Measurements from ENCODE around the gene WDR45.

WDR45 gene

GRCh38 chrX:49041744-49042580, 37.7 kb downstream of the WDR45 start:
- ATAC-seq, result peak; percentile 2; the same call in 2 of the 3 replicates
- TF ChIP-seq TCF4 (CRISPR knock-in tag; IDR thresholded peaks at IDR 0.05; ENCODE audit: borderline replicate concordance) (no peak), ZNF565 (CRISPR knock-in tag; conservative IDR thresholded peaks at IDR 0.05; ENCODE audit: low read depth) (no peak), GLIS3 (CRISPR knock-in tag; IDR thresholded peaks at IDR 0.05) (no peak), SNAI2 (CRISPR knock-in tag; IDR thresholded peaks at IDR 0.05) (no peak)
- TF ChIP-seq, protein P1, sequence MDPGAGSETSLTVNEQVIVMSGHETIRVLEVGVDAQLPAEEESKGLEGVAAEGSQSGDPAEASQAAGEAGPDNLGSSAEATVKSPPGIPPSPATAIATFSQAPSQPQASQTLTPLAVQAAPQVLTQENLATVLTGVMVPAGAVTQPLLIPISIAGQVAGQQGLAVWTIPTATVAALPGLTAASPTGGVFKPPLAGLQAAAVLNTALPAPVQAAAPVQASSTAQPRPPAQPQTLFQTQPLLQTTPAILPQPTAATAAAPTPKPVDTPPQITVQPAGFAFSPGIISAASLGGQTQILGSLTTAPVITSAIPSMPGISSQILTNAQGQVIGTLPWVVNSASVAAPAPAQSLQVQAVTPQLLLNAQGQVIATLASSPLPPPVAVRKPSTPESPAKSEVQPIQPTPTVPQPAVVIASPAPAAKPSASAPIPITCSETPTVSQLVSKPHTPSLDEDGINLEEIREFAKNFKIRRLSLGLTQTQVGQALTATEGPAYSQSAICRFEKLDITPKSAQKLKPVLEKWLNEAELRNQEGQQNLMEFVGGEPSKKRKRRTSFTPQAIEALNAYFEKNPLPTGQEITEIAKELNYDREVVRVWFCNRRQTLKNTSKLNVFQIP (CRISPR knock-in tag; IDR thresholded peaks at IDR 0.05; ENCODE audit: borderline replicate concordance, low read depth), result no peak

- TF ChIP-seq BACH2 (CRISPR knock-in tag; IDR thresholded peaks at IDR 0.05; ENCODE audit: borderline replicate concordance), result no peak
- no peak for ATAC-seq
Measured at GRCh38 chrX:49040376-49040955, 39.2 kb downstream of the WDR45 start.

DNA sequence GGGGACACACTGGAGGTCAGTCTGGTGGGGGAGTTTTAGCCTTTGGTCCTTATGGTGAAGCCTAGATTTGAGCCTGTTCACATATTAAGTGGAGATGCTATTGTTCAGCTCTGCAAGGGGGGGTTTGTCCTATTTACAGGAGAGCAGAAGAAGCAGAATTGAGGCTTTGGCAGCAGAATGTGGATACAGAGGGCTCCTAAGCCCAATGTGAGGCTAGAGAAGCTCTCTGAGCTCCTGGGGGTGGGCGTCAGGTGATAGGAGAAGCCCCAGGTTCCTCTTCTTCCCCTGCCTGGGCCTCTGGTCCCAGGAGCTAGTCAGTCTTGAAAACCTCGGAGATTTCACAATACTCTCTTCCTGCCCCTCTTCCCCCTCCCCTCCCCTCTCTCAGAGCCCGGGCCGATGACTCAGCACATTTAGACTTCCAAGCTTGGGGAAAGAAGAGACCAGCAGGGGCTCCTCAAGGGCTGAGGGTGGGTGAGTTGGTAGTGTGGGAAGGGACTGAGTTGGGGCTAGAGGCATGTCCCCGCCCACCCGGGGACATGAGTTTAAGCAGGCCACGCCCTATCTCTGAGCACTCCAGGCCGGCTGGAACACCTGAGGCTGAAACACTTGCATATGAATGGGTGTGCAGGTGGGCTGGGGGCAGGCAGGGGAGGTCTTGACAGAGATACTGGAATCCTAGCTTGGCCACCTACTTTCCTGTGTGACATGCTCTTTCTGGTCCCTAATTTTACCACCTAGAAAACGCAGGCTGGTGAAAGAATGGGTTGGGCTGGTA, 39.9 kb downstream of the WDR45 start:
- TF ChIP-seq ESRRG (CRISPR knock-in tag; IDR thresholded peaks at IDR 0.05), result no peak
- no peak for TF ChIP-seq ZNF70 (CRISPR knock-in tag; IDR thresholded peaks at IDR 0.05)
- TF ChIP-seq ZNF8 (CRISPR knock-in tag; IDR thresholded peaks at IDR 0.05), result no peak
- TF ChIP-seq GLIS3 (CRISPR knock-in tag; IDR thresholded peaks at IDR 0.05), result no peak
- TF ChIP-seq ZFP30 (CRISPR knock-in tag; IDR thresholded peaks at IDR 0.05), result no peak
- no peak for TF ChIP-seq TCF4 (CRISPR knock-in tag; IDR thresholded peaks at IDR 0.05; ENCODE audit: borderline replicate concordance)
- TF ChIP-seq BACH2 (CRISPR knock-in tag; IDR thresholded peaks at IDR 0.05; ENCODE audit: borderline replicate concordance), result no peak; the same call in 1 of the 2 replicates
- TF ChIP-seq, protein P1 (CRISPR knock-in tag; IDR thresholded peaks at IDR 0.05; ENCODE audit: borderline replicate concordance, low read depth), result no peak
- no peak for TF ChIP-seq TOX (CRISPR knock-in tag; IDR thresholded peaks at IDR 0.05; ENCODE audit: borderline replicate concordance)
- no peak for TF ChIP-seq CSRNP3 (CRISPR knock-in tag; IDR thresholded peaks at IDR 0.05)
- TF ChIP-seq TSHZ2 (CRISPR knock-in tag; IDR thresholded peaks at IDR 0.05), result no peak
- no peak for TF ChIP-seq RARB (CRISPR knock-in tag; IDR thresholded peaks at IDR 0.05)
- TF ChIP-seq ARNTL (CRISPR knock-in tag; IDR thresholded peaks at IDR 0.05; ENCODE audit: borderline replicate concordance, low read depth), result no peak
- TF ChIP-seq, protein P2, sequence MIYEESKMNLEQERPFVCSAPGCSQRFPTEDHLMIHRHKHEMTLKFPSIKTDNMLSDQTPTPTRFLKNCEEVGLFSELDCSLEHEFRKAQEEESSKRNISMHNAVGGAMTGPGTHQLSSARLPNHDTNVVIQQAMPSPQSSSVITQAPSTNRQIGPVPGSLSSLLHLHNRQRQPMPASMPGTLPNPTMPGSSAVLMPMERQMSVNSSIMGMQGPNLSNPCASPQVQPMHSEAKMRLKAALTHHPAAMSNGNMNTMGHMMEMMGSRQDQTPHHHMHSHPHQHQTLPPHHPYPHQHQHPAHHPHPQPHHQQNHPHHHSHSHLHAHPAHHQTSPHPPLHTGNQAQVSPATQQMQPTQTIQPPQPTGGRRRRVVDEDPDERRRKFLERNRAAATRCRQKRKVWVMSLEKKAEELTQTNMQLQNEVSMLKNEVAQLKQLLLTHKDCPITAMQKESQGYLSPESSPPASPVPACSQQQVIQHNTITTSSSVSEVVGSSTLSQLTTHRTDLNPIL (CRISPR knock-in tag; IDR thresholded peaks at IDR 0.05; ENCODE audit: low read depth), result no peak
- ATAC-seq, result peak; percentile 54

All from SK-N-SH treated with all-trans-retinoic acid at 6 μM for 48 hours (cell line).